HG03460 (cell line): Measurements from ENCODE around the gene TLR1.
"Not testable (repeated sequence)": the region's sequence is repeated elsewhere in the genome, so short reads cannot be mapped to it uniquely, and the experiment has no call there.

Source experiments
- ATAC-seq: cut with Tn5 transposase; IDR thresholded peaks from one replicate; pipeline ENCODE4 v1.9.1; 2021; ENCODE audit not compliant: unreplicated experiment

The TLR1 gene

DNA sequence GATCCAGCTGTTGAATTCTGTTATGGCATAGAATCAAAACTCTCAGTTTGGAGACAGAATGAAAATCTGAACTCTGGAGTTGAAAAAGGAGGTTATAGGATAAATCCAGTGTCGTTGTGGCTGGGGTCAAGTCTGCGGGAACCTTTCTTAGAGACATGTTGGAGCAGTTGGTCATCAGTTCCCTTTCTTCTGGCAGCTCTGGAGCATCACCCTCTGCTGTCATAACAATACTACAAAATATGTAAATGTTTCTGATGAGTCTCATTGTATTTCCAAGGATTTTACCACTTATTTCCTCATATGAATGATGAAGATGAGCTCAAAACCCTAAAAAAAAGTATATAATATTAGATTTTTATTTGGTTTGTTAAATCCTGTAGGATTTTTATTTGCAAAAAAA lies 29.3 kb downstream of the TLR1 start:
- no peak for ATAC-seq

DNA sequence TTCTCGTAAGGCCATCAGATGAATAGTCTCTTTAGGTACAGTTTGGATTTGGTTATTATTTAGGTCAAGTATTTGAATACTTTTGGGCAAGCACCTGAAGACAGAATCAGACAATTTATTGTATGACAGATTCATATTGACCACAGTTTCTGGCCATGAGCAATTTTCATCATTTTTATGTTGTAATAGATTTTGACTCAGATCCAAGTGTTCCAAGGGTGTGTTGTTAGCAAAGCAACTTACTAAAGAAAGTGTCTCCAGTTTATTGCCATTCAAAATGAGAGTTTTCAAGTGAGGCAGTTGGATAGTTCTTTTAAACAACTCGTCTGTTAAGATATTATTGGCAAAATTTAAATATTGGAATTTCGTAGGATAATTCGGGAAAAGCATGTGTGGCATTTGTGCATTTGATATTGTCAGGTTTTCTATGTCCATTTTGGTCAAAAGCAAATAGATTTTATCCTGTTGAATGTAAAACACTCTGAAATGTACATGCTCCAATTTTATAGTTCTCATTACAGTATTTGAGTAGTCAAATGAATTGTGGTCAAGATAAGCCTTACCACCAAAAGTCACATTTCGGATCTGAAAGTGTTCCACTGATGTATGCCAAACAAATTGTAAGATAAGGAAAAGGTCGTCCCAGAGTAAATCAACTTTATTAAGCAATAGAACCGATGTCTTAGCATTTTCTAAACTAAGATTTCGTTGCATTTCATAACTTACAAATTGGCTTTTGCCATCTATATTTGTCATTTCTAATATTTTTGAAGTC lies 30.2 kb downstream of the TLR1 start:
- ATAC-seq = no peak

DNA sequence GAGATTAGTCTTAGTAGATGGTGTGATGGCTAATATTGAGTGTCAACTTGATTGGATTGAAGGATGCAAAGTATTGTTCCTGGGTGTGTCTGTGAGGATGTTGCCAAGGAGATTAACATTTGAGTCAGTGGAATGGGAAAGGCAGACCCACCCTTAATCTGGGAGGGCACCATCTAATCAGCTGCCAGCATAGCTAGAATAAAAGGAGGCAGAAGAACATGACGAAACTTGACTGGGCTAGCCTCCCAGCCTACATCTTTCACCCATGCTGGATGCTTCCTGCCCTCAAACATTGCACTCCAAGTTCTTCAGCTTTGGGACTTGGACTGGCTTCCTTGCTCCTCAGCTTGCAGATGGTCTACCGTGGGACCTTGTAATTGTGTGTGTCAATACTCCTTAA lies 34.3 kb downstream of the TLR1 start:
- not testable (repeated sequence) for ATAC-seq

DNA sequence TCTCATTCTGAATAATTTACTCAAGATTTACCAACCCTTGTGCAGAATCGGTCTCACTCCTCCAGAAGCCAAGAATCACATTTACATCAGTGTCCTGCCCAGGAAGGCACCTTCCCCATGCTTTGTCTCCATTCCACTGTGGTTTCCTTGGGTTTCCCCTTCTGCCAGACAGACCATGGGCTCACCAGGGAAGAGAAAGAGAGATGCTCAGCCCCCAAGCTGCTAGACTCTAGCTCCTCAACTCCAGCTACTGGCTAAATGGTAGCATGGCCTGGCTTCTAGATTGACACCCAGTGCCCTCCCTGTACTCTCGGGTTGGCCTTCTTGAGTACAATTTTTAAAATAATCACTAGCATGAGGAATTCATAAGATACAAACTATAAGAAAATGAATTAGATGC lies 34.7 kb downstream of the TLR1 start:
- ATAC-seq = no peak

DNA sequence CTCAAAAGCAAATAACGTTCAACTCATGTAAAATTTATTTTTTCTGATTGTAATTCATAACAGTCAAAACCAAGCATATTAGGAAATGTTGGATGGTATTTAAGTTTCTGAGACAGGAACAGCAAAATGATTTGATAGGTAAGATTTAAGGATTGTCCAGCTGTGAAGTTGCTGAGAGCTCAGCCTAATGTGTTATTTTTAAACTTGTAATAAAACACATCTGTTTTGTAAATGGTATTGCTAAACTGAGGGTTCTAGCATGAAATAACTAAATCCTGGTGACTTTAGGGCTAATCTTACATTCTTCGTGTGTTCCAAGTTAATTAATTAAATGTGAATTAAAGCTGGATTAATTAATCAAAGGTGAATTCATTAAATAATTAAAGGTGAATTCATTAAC lies 35.1 kb downstream of the TLR1 start:
- no peak for ATAC-seq

DNA sequence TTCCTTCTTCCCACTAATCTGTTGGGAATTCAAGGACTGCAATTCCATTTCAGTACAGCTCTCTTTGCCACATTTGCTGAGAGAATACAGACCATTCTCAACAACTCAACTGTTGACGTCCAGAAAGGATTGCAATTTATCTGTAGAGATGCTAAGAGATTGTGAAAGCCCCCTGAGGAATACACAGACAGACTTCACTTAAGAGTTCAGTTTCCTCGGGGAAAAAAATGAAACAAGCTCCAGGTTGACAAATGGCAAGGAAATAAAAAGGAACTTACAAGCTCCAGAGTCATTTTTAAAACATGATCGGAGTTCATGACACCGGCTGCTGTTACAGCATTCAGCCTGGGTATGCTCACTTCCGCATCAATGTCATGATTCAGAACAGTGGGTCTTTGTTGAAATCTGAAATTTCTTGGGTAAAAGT lies 35.6 kb downstream of the TLR1 start:
- no peak for ATAC-seq

DNA sequence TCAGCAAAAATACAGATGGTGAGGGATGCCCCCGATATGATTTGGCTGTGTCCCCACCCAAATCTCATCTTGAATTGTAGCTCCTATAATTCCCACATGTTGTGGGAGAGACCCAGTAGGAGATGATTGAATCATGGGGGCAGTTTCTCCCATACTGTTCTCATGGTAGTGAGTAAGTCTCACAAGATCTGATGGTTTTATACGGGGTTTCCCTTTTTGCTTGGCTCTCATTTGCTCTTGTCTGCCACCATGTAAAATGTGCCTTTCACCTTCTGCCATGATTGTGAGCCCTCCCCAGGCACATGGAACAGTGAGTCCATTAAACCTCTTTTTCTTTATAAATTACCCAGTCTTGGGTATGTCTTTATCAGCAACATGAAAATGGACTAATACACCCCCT lies 37.7 kb downstream of the TLR1 start:
- ATAC-seq = not testable (repeated sequence)

DNA sequence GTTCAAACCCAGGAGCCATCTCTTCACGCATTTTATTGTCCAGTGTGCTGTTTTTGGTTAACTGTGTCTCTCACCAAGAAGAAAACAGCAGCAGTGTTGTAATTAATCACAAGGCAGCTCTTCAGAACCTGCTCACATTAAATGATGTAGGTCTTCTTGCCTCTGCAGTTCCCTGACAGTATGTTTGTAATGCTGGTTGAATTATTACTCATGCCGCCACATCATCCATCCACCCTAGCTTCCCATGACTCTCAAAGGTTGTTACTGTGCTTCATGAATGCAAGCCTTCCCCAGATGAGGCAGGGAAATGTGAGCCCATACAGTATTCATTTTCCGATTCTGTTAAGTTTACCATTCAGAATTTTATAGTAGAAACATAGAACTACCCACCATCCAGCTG lies 39.2 kb downstream of the TLR1 start:
- no peak for ATAC-seq

DNA sequence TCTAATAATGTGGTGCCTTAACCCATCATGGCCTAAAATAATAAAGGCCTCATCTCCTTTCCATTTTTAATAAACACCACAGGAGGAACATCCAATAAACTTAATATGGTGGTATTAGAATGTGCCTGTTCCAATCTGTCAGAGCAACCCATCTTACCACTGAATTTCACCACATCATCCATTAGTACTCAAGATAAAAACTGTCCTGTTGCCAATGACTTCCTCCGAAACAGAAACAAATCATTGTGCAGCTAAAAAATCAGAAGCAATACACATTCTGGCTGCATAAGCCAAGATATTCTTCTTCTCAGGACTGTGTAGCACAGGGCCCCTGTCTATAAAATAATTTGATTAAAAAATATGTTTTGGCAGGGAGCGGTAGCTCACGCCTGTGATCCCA lies 40.3 kb downstream of the TLR1 start:
- no peak for ATAC-seq

DNA sequence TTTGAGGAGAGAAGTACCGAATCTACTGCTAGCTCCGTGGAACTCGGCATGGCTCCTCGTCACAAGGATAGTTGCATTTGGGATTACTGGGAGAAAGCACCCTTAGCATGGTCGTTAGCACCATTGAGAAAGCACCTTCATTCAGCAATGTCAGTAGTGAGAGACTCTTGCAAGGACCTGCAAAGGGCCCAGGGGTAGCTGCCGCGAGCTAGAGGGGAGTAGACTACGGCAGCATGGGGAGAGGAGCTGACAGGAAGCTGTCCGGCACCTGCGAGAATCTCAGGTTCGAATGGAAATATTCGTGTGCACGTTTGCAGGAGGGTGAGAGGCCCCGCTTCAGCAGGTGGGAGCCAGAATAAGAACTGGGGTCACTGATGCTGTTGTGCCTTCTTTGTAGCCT lies 42.0 kb downstream of the TLR1 start:
- no peak for ATAC-seq

DNA sequence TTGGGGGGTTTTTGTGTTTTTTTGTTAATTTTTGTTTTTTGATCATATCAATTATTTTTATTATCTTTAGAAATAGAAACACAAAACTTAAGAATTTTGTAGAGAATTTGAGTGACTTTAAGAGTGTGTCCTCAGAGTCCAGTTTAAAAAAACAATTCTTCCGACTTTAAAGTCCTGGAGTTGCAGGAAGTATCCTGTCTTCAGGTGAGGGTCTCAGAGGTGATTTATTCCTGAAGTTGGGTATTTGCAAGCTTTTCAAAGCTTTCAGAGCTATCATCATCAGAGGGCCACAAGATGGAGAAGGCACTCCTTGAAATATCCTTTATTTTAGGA lies 44.8 kb downstream of the TLR1 start:
- ATAC-seq = no peak

DNA sequence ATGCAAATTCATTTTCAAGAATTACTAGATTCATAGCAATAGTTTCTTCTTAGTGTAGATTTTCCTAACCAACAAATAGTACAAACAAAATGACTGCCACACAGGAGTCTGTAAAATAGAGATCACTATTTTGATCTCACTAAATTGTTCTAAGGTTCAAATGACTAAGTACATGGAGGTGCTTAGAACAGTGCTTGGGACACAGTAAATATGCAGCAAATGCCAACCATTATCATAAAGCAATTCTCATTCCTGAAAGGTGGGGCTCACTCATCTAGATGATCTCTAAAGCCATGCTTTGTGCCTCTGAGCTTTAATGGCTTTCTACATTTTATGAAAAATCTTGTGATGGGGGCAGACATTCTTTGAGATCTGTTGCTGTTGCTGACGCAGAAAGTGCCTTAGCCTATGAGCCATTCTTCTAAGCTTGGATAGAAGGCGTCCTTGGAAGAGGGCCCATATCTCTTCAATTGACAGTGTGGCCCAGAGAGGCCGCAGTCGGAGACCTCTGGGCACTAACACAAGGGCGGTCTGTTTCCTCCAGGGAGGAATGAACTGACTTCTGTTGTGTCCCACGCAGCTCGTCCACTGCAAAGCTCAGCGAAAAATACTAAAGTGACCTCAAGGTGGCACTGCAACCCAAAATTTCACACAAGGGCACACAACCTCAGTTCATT lies 45.3 kb downstream of the TLR1 start:
- no peak for ATAC-seq

DNA sequence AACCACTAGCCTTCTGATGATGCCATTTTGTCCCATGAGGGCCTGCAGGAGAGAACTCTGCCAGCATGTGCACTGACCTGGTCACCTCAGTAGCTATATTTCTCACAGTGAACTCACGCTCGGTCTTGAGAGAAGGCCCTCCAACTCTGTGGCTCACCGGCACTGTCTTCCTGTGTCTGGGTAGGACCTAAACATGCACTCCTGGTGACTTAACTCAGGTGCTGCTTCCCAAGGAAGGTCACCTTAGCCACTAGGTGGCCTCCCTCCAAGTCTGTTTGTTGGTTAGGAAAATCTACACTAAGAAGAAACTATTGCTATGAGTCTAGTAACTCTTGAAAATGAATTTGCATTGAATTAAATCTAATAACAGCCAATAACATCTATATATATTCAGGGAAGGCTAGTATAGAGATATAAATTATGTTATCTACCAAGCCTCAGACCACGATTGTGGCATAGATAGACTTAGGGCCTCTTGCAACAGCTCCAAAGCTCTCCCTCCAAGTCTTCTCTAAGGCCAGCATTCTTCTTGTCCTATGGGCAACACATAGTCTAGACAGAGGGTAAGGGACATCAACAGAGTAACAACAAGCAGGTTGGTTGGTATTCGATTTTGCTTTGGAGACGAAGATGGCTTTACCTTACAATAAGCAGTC lies 46.5 kb downstream of the TLR1 start:
- no peak for ATAC-seq

DNA sequence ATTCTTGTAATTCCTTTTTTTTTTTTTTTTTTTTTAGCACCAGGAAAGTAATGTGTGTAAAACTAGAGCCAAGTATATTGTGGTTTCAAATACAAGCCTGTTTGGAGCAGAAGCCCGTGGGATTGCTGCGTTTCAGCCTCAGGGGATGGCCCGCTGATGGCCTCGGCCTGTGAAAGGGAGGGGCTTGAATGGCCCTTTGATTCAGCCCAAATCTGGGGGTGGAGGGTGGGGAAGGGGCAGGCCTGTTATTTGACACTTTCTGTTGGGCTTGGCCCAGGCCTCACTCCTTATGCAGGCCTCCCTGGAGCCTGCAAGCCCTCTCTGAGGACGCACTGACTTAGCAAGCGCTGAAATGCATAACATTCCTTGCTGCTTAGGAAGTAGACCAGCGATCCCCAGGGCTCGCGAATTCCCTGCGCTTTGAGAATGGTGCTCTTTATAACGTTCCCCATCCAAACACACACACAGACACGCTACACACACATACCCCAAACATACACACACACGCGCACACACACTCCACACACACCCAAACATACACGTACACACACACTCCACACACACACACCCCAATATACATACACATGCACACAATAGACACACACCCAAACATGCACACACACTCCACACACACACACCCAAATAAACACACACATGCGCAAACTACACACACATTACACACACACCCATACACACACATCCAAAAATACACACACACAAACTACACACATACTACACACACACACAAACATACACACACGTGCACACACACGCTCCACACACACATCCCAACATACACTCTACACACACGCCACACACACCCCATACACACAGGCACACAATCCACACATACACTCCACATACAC lies 51.4 kb downstream of the TLR1 start:
- no peak for ATAC-seq

DNA sequence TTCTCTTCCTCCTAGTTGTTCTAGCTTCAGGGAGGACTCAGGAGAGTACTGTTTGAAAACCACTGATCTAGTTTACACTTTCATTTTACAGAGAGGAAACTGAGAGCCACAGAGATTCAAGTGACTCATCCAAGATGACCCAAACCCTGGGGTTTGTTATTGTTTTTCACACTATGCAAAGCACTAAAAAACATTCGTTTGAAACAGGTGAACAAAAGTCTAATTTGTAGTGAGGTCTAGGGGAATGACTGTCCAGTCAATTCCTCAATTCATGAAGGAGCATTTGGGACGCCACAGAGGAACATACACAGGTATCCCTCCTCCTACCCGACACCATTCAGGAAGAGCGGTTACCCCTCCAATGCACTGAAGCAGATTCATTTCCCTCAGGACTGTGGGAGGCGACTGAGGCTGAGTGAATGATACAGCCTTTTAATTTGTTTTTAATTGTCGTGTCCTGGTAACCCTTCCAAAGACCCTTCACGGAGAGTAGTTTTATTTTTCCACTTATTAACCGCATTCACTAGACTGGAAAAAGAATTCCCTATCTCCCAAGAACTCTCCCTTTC lies 52.1 kb downstream of the TLR1 start:
- ATAC-seq = peak; percentile 95

DNA sequence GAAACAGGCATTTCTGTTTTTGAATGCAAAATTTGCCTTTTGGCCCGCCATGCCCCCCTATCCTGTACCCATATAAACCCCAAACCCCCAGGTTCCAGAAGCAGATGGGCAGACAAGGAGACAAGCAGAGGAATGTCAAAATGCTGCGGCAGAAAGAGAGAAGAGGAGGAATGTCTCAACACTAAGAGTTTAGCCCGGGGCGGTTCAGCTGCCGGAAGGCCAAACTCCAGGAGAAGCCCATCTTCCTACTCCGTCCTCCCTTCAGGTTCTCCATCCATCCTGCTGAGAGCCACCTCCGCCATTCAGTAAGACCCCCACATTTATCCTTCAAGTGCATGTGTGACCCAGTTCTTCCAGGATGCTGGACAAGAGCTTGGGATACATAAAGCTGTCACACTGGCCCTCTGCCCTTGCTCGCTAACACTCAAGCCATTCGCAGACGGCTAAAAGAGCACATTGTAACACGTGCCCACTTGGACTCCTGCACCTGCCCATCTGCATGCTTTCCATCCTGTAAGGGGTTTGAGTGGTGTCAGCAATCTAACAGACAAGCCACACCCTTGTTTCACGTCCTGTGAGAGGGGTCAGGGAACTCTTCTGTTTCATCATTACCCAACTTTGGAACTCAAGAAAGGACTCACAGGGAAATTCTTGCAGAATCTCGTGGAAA lies 53.1 kb downstream of the TLR1 start:
- ATAC-seq = no peak

DNA sequence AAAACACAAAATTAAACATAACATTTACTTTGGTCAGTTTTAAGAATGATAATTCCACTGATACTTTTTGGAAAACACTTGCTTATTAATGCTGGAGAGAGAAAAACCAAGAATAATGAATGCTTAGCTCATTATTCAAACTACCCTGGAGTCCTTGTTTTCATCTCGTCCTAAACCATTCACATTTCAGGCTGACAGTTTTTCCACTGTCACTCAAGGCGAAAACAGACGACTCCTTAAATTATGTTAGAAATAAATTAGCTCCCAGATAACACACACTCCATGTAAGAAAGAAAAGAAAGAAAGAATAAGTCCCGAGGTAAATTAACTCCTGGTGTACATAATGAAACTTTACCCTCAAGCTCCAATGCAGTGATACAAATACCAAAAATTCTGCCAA lies 55.3 kb downstream of the TLR1 start:
- ATAC-seq = no peak

DNA sequence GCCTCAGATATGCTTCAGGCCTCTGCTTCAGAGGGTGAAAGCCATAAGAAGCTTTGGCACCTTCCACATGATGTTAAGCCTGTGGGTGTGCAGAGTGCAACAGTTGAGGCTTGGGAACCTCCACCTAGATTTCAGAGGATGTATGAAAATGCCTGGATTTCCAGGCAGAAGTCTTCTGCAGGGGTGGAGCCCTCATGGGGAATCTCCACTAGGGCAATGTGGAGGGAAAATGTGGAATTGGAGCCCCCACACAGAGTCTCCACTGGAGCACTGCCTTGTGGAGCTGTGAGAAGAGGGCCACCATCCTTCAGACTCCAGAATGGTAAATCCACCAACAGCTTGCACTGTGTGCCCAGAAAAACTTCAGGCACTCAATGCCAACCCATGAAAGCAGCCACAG lies 57.0 kb downstream of the TLR1 start:
- ATAC-seq = no peak
